Superior temporal gyrus (tissue), 1 donor: ENCODE measurements around the gene CYB5D1.

ENCODE experiments used
- DNase-seq: peaks from one replicate; pipeline ENCODE4 v3.0.0-alpha.2; 2016; ENCODE audit errors: extremely low spot score

CYB5D1 gene

GRCh38 chr17:7885367-7886226, 27.8 kb downstream of the CYB5D1 start:
- peak; percentile 14 for DNase-seq

GRCh38 chr17:7886227-7887037, 28.6 kb downstream of the CYB5D1 start:
- peak; percentile 19 for DNase-seq

GRCh38 chr17:7887038-7887481, 29.3 kb downstream of the CYB5D1 start:
- peak; percentile 41 for DNase-seq

- peak; percentile 91 for DNase-seq
Measured at GRCh38 chr17:7887482-7888183, 29.8 kb downstream of the CYB5D1 start.

GRCh38 chr17:7888184-7888920, 30.5 kb downstream of the CYB5D1 start, which contains the start of gene CHD3:
Gene CHD3, plus strand, starts transcription at chr17:7888789. Its CDS starts 212 bp downstream, at chr17:7889001.
- DNase-seq: peak; percentile 28

GRCh38 chr17:7889166-7889955, 31.6 kb downstream of the CYB5D1 start:
- DNase-seq: peak; percentile 96

GRCh38 chr17:7893187-7893880, 35.5 kb downstream of the CYB5D1 start:
- no peak for DNase-seq

GRCh38 chr17:7894226-7894625, 36.4 kb downstream of the CYB5D1 start:
- DNase-seq: no peak

GRCh38 chr17:7894866-7895265, 37.1 kb downstream of the CYB5D1 start:
- no peak for DNase-seq

- no peak for DNase-seq
Measured at GRCh38 chr17:7897090-7897489, 39.3 kb downstream of the CYB5D1 start.

- peak; percentile 82 for DNase-seq
Measured at GRCh38 chr17:7897773-7898172, 40.0 kb downstream of the CYB5D1 start.

GRCh38 chr17:7903154-7904103, 45.6 kb downstream of the CYB5D1 start:
- DNase-seq: no peak

- DNase-seq: no peak
Measured at GRCh38 chr17:7909089-7909488, 51.3 kb downstream of the CYB5D1 start.

- DNase-seq: no peak
Measured at GRCh38 chr17:7910281-7910680, 52.5 kb downstream of the CYB5D1 start.

- DNase-seq: no peak
Measured at GRCh38 chr17:7910711-7911110, 52.9 kb downstream of the CYB5D1 start.

- DNase-seq: no peak
Measured at GRCh38 chr17:7911116-7911515, 53.3 kb downstream of the CYB5D1 start.
